ENCODE measurements around the gene C13orf46. TPM values are rescaled to one million over a fixed set of nuclear protein-coding genes. Genes with fewer than 3 reads are reported as not detected.

C13orf46 gene
- total and polyA plus RNA-seq, 2 experiments from 2014 or later = 0.20 to 0.23 TPM

- Histone ChIP-seq H3K4me2 (no peak overlapping the region), H3K4me1 (ENCODE audit: insufficient read depth) (peaks cover 14% of the 10 kb centered on the region), H3K36me3 (replicated peaks; ENCODE audit: insufficient read depth, low read depth) (no peaks in the 10 kb centered on the region), H3K27me3 (no peaks in the 10 kb centered on the region), H3K79me2 (no peaks in the 10 kb centered on the region), H2AFZ (no peak overlapping the region), H3K4me3 (no peak overlapping the region), H3K27ac (no peak overlapping the region), H4K20me1 (ENCODE audit: insufficient read depth, poor library complexity, severe bottlenecking) (no peaks in the 10 kb centered on the region), H3K9me2 (replicated peaks; ENCODE audit: insufficient read depth) (no peaks in the 10 kb centered on the region), H3K9me3 (ENCODE audit: low read depth) (no peaks in the 10 kb centered on the region)
- no peak for TF ChIP-seq CTCF (IDR thresholded peaks at IDR 0.05; ENCODE audit: poor library complexity)
- no peak for TF ChIP-seq EZH2phosphoT487 (IDR thresholded peaks at IDR 0.05; ENCODE audit: low read depth, severe bottlenecking, unreplicated experiment)
- no peak for TF ChIP-seq EZH2 (IDR thresholded peaks at IDR 0.05; ENCODE audit: borderline replicate concordance)
- no peak for DNase-seq (ENCODE audit: low spot score)
- WGBS (ENCODE audit: low lambda C conversion rate, missing lambda C conversion rate) = 90% methylated on average over 8 of the region's 8 CpGs
Observed at GRCh38 chr13:113905942-113906341, 67.9 kb downstream of the C13orf46 start.

- no peaks in the 10 kb centered on the region for H3K9me3 ChIP-seq (ENCODE audit: low read depth)
- no peaks in the 10 kb centered on the region for H4K20me1 ChIP-seq (ENCODE audit: insufficient read depth, poor library complexity, severe bottlenecking)
- 80% methylated on average over 9 of the region's 9 CpGs for WGBS (ENCODE audit: low lambda C conversion rate, missing lambda C conversion rate)
- H3K36me3 ChIP-seq (replicated peaks; ENCODE audit: insufficient read depth, low read depth) = no peaks in the 10 kb centered on the region
- no peak for DNase-seq (ENCODE audit: low spot score)
- H2AFZ ChIP-seq = no peak overlapping the region
- peaks cover 14% of the 10 kb centered on the region for H3K4me1 ChIP-seq (ENCODE audit: insufficient read depth)
- no peaks in the 10 kb centered on the region for H3K9me2 ChIP-seq (replicated peaks; ENCODE audit: insufficient read depth)
- H3K4me2 ChIP-seq = no peak overlapping the region
- TF ChIP-seq EZH2phosphoT487 (IDR thresholded peaks at IDR 0.05; ENCODE audit: low read depth, severe bottlenecking, unreplicated experiment) (no peak), CTCF (IDR thresholded peaks at IDR 0.05; ENCODE audit: poor library complexity) (no peak), EZH2 (IDR thresholded peaks at IDR 0.05; ENCODE audit: borderline replicate concordance) (no peak)
- H3K27me3 ChIP-seq = no peaks in the 10 kb centered on the region
- H3K4me3 ChIP-seq = no peak overlapping the region
- H3K79me2 ChIP-seq = no peaks in the 10 kb centered on the region
- no peak overlapping the region for H3K27ac ChIP-seq
Observed at GRCh38 chr13:113905018-113905417, 68.9 kb downstream of the C13orf46 start.

- no peak overlapping the region for H3K4me3 ChIP-seq
- H2AFZ ChIP-seq = no peak overlapping the region
- peak; percentile 69 for TF ChIP-seq CTCF (IDR thresholded peaks at IDR 0.05; ENCODE audit: poor library complexity)
- no peak for TF ChIP-seq EZH2 (IDR thresholded peaks at IDR 0.05; ENCODE audit: borderline replicate concordance)
- TF ChIP-seq EZH2phosphoT487 (IDR thresholded peaks at IDR 0.05; ENCODE audit: low read depth, severe bottlenecking, unreplicated experiment) = no peak
- H4K20me1 ChIP-seq (ENCODE audit: insufficient read depth, poor library complexity, severe bottlenecking) = no peaks in the 10 kb centered on the region
- H3K27ac ChIP-seq = no peak overlapping the region
- no peaks in the 10 kb centered on the region for H3K79me2 ChIP-seq
- H3K36me3 ChIP-seq (replicated peaks; ENCODE audit: insufficient read depth, low read depth) = no peaks in the 10 kb centered on the region
- H3K9me2 ChIP-seq (replicated peaks; ENCODE audit: insufficient read depth) = no peaks in the 10 kb centered on the region
- H3K4me2 ChIP-seq = no peak overlapping the region
- peak; percentile 72 for DNase-seq (ENCODE audit: low spot score)
- 40% methylated on average over 8 of the region's 8 CpGs for WGBS (ENCODE audit: low lambda C conversion rate, missing lambda C conversion rate)
- no peaks in the 10 kb centered on the region for H3K9me3 ChIP-seq (ENCODE audit: low read depth)
- no peaks in the 10 kb centered on the region for H3K27me3 ChIP-seq
- peaks cover 14% of the 10 kb centered on the region for H3K4me1 ChIP-seq (ENCODE audit: insufficient read depth)
Observed at GRCh38 chr13:113904411-113904810, 69.5 kb downstream of the C13orf46 start.

- no peak overlapping the region for H3K27ac ChIP-seq
- no peaks in the 10 kb centered on the region for H3K36me3 ChIP-seq (replicated peaks; ENCODE audit: insufficient read depth, low read depth)
- H4K20me1 ChIP-seq (ENCODE audit: insufficient read depth, poor library complexity, severe bottlenecking) = no peaks in the 10 kb centered on the region
- WGBS (ENCODE audit: low lambda C conversion rate, missing lambda C conversion rate) = 83% methylated on average over 9 of the region's 9 CpGs
- H3K9me2 ChIP-seq (replicated peaks; ENCODE audit: insufficient read depth) = no peaks in the 10 kb centered on the region
- peaks cover 13% of the 10 kb centered on the region for H3K4me1 ChIP-seq (ENCODE audit: insufficient read depth)
- H2AFZ ChIP-seq = no peak overlapping the region
- TF ChIP-seq CTCF (IDR thresholded peaks at IDR 0.05; ENCODE audit: poor library complexity) = no peak
- no peak for TF ChIP-seq EZH2 (IDR thresholded peaks at IDR 0.05; ENCODE audit: borderline replicate concordance)
- TF ChIP-seq EZH2phosphoT487 (IDR thresholded peaks at IDR 0.05; ENCODE audit: low read depth, severe bottlenecking, unreplicated experiment) = no peak
- H3K4me2 ChIP-seq = no peak overlapping the region
- H3K4me3 ChIP-seq = no peak overlapping the region
- H3K9me3 ChIP-seq (ENCODE audit: low read depth) = no peaks in the 10 kb centered on the region
- no peaks in the 10 kb centered on the region for H3K79me2 ChIP-seq
- no peaks in the 10 kb centered on the region for H3K27me3 ChIP-seq
- no peak for DNase-seq (ENCODE audit: low spot score)
Observed at GRCh38 chr13:113903912-113904311, 70.0 kb downstream of the C13orf46 start.
